Activated gamma-delta T cell (primary cell): Measurements from ENCODE around the gene GIMAP1.

ENCODE experiments used
- DNase-seq: peaks from one replicate; lab custom pipeline; 2025; lab: John Stamatoyannopoulos, UW

GIMAP1 gene

GRCh38 chr7:150748376-150748775 lies 32.0 kb downstream of the GIMAP1 start:
- DNase-seq, result no peak

GRCh38 chr7:150751702-150752101 lies 35.3 kb downstream of the GIMAP1 start:
- no peak for DNase-seq

GRCh38 chr7:150753239-150753638 lies 36.8 kb downstream of the GIMAP1 start:
- no peak for DNase-seq

GRCh38 chr7:150753826-150754603 lies 37.6 kb downstream of the GIMAP1 start:
- DNase-seq, result no peak

DNA sequence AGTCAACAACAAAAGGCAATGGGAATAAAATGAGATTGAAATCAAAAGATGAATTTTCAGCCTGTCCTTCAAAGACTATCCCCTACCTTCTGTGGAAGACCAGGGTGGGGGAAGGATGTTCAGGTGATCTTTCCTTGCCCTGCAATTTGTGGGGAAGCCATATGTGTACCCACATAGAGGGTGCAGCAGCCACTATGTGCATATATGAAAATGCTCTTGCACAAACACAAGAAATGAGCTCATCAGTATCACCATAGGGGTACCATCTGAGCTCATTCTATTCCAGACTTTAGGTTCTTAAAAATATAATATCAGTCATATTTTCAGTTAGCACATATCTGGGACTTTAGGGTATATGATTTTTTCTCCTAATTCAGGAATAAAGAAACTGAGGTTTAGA lies 38.5 kb downstream of the GIMAP1 start:
- DNase-seq, result no peak

- DNase-seq, result no peak
Measured at GRCh38 chr7:150755473-150756099, 39.2 kb downstream of the GIMAP1 start.

DNA sequence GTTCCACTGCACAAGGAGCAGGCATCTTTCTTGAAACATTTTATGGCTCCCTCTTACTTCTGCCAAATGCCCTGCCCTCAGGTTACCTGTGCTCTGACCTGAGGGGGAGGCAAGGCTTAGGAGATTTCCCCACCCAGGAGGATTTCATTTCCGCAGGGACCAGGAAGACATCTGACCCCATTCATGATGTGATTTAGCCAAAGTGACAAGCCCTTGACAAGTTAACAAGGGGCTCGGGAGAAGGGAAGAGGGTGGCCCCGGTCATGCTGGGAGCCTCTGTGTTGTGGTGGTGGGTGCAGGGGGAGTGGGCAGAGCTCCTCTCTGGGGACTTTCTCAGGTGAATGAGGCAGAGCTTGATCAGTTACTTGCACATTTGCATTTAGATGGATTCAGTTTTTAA lies 39.8 kb downstream of the GIMAP1 start:
- DNase-seq, result no peak

- DNase-seq, result no peak
Measured at GRCh38 chr7:150756858-150757257, 40.4 kb downstream of the GIMAP1 start.

DNA sequence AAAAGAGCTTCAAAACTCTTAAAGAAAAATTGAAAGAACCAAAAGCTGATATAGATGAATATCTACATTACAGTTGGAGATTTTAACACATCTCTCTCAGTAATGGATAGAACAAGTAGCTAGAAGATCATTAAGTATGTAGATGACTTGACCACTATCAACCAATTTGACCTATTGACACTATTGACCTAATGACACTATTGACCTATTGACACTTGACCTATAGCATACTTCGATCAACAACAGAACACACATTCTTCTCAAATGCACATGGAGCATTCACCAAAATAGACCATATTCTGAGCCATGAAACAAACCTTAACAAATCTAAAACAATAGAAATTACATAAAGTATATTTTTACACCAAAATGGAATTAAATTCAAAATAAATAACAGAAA lies 43.1 kb downstream of the GIMAP1 start:
- no peak for DNase-seq

- DNase-seq, result no peak
Measured at GRCh38 chr7:150766334-150766709, 49.9 kb downstream of the GIMAP1 start.

- no peak for DNase-seq
Measured at GRCh38 chr7:150769768-150770167, 53.4 kb downstream of the GIMAP1 start.
